Neural crest cell (in vitro differentiated cells): ENCODE data around the gene LRCH1. TPM values are rescaled to one million over a fixed set of nuclear protein-coding genes. Genes with fewer than 3 reads are reported as not detected.

ENCODE experiments used
- DNase-seq: peaks from one replicate; pipeline ENCODE4 v3.0.0; 2021; ENCODE audit warnings: low read depth, mixed read lengths, low spot score
- H3K27ac Mint-ChIP-seq: one replicate; pipeline ENCODE4 v1.8.0; 2021; ENCODE audit warnings: mild to moderate bottlenecking, mixed read lengths; ENCODE audit not compliant: unreplicated experiment
- H3K27me3 Mint-ChIP-seq: 2 replicates; pipeline ENCODE4 v1.8.0; 2021; ENCODE audit warnings: low read depth, mild to moderate bottlenecking, mixed read lengths
- H3K36me3 Mint-ChIP-seq: 2 replicates; pipeline ENCODE4 v1.8.0; 2021; ENCODE audit warnings: low read depth, mild to moderate bottlenecking, mixed read lengths
- H3K4me1 Mint-ChIP-seq: 2 replicates; pipeline ENCODE4 v1.8.0; 2021; ENCODE audit warnings: mixed read lengths
- H3K4me3 Mint-ChIP-seq: one replicate; pipeline ENCODE4 v1.8.0; 2021; ENCODE audit warnings: mild to moderate bottlenecking, mixed read lengths
- H3K9me3 Mint-ChIP-seq: 2 replicates; pipeline ENCODE4 v1.8.0; 2021; ENCODE audit warnings: mixed read lengths
- total RNA-seq: library from RNA; stranded (reverse); gene quantifications from 2 replicates; pipeline ENCODE4 v1.2.1, GENCODE V29; 2021
- TF ChIP-seq, protein P1 (sequence below): fragments of 200-600 bp; sonication (generic); conservative IDR thresholded peaks from 2 replicates; pipeline ENCODE4 v1.5.0; 2021; ENCODE audit warnings: antibody characterized with exemption, mild to moderate bottlenecking

Gene LRCH1
- total RNA-seq, 1 donor from 2014 or later: 15.8 TPM

DNA sequence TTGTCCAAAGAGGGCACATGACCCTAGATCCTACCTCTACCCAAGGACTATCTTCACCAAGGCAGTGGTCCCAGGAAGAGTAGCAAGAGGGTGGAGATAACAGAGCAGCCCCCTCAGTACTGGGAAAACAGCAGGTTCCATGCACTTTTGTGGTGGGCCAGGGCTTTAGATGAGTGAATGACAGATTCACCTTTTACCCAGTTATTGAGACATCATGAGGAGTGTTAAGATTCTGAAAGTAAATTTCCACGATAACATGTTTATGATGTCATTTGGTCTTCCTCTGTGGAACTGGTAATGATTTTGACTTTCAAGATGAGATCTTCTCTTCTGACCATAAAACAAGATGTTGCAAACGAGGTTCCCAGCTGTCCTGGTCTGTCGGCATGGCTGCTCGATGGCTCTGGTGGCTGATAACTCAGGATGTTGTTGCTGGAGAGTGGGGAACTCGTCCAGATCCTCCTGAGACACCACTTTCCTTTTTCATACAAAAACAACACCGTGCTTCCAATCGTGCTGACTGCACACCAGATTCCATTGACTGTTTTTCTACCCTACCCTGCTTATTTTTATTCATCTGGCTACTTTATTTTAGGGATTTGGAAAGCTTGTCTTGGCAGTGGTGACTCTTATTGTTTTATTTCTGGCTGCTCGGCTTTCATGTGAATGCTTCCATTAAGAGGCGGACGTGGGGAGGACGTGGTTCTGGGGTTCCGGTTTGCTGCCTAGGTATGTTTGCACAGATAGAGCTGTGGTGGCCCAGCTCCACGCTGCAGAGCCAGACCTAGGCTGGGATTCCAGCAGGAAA is 88.5 kb downstream of the LRCH1 start:
- H3K4me1 Mint-ChIP-seq: peaks cover 34% of the 10 kb centered on the region
- no peak overlapping the region for H3K4me3 Mint-ChIP-seq
- TF ChIP-seq, protein P1, sequence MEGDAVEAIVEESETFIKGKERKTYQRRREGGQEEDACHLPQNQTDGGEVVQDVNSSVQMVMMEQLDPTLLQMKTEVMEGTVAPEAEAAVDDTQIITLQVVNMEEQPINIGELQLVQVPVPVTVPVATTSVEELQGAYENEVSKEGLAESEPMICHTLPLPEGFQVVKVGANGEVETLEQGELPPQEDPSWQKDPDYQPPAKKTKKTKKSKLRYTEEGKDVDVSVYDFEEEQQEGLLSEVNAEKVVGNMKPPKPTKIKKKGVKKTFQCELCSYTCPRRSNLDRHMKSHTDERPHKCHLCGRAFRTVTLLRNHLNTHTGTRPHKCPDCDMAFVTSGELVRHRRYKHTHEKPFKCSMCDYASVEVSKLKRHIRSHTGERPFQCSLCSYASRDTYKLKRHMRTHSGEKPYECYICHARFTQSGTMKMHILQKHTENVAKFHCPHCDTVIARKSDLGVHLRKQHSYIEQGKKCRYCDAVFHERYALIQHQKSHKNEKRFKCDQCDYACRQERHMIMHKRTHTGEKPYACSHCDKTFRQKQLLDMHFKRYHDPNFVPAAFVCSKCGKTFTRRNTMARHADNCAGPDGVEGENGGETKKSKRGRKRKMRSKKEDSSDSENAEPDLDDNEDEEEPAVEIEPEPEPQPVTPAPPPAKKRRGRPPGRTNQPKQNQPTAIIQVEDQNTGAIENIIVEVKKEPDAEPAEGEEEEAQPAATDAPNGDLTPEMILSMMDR: no peak
- DNase-seq: no peak
- H3K36me3 Mint-ChIP-seq: peaks cover 5% of the 10 kb centered on the region
- H3K27ac Mint-ChIP-seq: no peak overlapping the region
- H3K9me3 Mint-ChIP-seq: no peaks in the 10 kb centered on the region
- no peaks in the 10 kb centered on the region for H3K27me3 Mint-ChIP-seq

DNA sequence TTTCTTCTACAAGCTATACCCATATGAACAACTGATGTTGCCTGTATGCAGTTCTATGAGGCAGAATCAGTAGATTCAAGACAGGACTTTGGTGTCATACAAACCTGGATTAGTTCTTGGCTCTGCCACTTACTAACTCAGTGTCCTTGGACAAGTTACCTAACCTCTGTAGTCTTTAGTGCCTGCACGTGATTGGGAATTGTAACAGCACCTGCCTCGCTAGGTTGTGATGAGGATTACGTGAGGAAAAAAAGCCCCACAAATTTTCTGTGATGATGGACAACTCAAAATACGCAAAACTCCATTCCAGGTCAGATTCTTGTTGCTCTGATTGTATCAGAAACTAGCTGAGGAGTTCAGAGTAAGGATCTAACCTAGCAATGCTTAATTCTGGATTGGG is 89.3 kb downstream of the LRCH1 start:
- Mint-ChIP-seq H3K36me3 (no peaks in the 10 kb centered on the region), H3K27me3 (no peaks in the 10 kb centered on the region), H3K9me3 (no peaks in the 10 kb centered on the region), H3K4me3 (no peak overlapping the region), H3K27ac (no peak overlapping the region), H3K4me1 (peaks cover 28% of the 10 kb centered on the region)
- DNase-seq: no peak
- TF ChIP-seq, protein P1: no peak

DNA sequence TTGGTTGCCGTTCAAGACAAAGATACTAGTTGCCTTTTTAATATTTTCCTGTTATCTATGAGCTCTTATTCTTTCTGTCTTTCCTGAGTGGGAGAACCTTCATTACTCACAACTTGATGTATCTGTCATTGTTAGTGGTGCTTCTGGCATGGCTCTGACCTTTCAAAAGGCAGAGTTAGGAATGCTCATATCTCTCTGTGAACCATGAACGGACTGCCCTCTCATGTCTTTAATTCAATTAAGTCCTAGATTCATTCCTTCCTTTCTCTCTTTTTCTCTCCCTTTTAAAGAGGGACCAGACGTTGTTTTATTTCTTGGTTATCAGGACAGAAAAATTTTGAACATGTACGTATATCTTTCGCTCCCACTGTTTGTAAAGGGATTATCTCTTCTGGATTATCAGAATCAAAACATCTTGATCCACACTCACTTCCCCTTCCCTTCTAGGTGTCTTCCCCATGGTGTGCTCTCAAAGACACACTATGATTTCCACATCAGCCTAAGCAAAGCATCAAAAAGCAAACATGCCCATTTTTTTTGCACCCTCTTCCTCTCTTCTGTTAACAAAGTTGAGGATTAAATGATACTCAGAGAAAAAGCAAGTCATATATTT is 90.3 kb downstream of the LRCH1 start:
- peaks cover 34% of the 10 kb centered on the region for H3K4me1 Mint-ChIP-seq

DNA sequence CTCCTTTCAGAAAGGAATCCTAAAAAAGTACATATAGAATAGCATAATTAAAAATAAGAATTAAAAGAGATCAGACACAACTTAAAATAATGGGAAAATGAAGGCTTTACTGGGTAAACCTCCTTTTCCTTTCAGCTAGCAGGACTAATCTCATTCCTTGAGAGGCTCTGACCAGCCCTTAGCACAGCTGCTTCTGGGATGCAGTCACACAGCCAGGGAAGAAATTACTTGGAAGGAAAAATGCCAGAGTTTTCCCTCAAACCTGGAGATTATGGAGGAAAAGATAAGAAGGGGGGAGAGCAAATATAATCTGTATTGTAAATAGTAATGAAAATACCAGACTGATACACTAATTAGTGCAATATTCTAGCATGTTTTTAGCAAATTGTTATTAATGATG is 91.8 kb downstream of the LRCH1 start:
- no peaks in the 10 kb centered on the region for H3K36me3 Mint-ChIP-seq
- no peaks in the 10 kb centered on the region for H3K9me3 Mint-ChIP-seq
- no peak for DNase-seq
- TF ChIP-seq, protein P1: no peak
- no peaks in the 10 kb centered on the region for H3K27me3 Mint-ChIP-seq
- H3K27ac Mint-ChIP-seq: no peak overlapping the region
- H3K4me3 Mint-ChIP-seq: no peak overlapping the region
- H3K4me1 Mint-ChIP-seq: peaks cover 30% of the 10 kb centered on the region

More for the DNA sequence above, 90.3 kb downstream of the LRCH1 start:
- DNase-seq: no peak
- Mint-ChIP-seq H3K27me3 (no peaks in the 10 kb centered on the region), H3K27ac (no peak overlapping the region), H3K9me3 (no peaks in the 10 kb centered on the region), H3K36me3 (no peaks in the 10 kb centered on the region), H3K4me3 (no peak overlapping the region)
- TF ChIP-seq, protein P1: no peak

DNA sequence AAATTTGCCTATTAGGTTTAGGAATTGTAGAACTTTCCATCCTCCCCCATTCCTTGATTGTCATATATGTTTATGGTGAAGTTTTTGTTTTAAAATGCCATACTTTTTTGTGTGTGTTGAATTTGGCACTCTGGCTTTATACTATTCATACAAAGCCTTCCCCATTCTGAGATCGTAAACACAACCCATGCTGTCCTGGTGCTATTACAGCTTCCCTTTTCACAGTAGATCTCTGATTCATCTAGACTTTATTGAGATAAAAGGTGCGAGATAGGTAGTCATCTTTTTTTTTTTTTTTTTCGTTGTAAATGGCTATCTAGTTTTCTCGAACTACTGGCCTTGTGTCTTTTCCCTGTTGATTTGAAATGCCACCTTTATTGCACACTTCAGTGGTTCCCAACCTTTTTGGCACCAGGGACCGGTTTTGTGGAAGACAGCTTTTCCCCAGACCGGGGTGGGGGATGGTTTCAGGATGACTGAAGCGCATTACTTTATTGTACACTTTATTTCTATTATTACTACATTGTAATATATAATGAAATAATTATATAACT is 94.6 kb downstream of the LRCH1 start:
- TF ChIP-seq, protein P1: no peak
- DNase-seq: no peak
- H3K4me3 Mint-ChIP-seq: no peak overlapping the region
- H3K4me1 Mint-ChIP-seq: peaks cover 28% of the 10 kb centered on the region
- H3K36me3 Mint-ChIP-seq: peaks cover 3% of the 10 kb centered on the region
- no peak overlapping the region for H3K27ac Mint-ChIP-seq
- H3K27me3 Mint-ChIP-seq: no peaks in the 10 kb centered on the region
- no peaks in the 10 kb centered on the region for H3K9me3 Mint-ChIP-seq
